HFF-Myc (cell line): Measurements from ENCODE around the gene POR.

ENCODE experiments used
- DNase-seq: peaks from one replicate; pipeline ENCODE4 v3.0.0-alpha.2; 2011; ENCODE audit warnings: low read depth; ENCODE audit errors: extremely low read depth
- H3K4me3 ChIP-seq: replicated peaks from 2 replicates; pipeline ENCODE4 v1.5.1; 2011; ENCODE audit warnings: low read depth, mild to moderate bottlenecking, control low read depth, low read length
- CTCF ChIP-seq: IDR thresholded peaks from 2 replicates; pipeline ENCODE4 v1.5.1; 2012; ENCODE audit warnings: mild to moderate bottlenecking, low read depth, low read length, control low read depth; ENCODE audit errors: missing control alignments

The POR gene

DNA sequence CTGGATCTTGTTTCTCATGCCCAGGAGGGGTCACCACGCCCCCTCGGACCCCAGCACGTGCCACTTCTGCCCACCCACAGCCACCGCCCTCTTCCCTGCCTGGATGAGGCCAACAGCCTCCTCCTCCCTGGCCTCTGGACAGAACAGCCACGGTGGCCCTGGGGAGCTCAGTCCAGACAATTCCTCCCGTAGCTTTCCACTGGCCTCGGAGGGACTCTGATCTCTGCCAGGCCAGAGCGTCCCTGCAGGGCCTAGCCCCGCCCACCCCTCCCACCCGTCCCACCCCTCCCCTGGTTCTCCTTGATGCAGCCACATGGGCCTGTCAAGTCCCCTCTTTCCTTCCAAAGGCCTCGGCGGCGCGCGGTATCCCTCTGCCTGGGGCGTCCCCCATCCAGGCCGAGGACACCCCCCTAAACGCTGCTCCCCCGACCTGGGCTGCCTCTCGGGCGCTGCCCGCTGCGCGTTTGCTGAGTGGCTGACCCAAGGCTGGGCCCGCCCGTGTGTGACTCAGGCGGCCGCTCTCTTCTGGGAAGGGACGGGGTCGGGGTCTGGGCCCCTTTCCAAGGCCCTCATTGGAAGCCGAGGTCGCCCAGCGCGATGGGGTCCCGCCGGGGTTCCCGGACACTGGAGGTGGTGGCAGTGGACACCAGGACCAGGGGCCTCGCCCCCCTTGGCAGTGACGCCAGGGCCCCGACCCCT, 78.9 kb downstream of the POR start:
- TF ChIP-seq CTCF: no peak
- no peak for DNase-seq
- peak overlapping the region; percentile 64 for H3K4me3 ChIP-seq

GRCh38 chr7:75994388-75995051, 79.6 kb downstream of the POR start, which contains the start of gene TMEM120A:
TMEM120A (minus strand) TSS chr7:75994595; CDS start chr7:75994570, 25 bp downstream.
- peak; percentile 54 for DNase-seq
- TF ChIP-seq CTCF: no peak
- peak within 1 kb of the TSS; percentile 64 for H3K4me3 ChIP-seq

- no peak for DNase-seq
- H3K4me3 ChIP-seq: peak overlapping the region; percentile 64
Observed at GRCh38 chr7:75995052-75995471, 80.1 kb downstream of the POR start.

DNA sequence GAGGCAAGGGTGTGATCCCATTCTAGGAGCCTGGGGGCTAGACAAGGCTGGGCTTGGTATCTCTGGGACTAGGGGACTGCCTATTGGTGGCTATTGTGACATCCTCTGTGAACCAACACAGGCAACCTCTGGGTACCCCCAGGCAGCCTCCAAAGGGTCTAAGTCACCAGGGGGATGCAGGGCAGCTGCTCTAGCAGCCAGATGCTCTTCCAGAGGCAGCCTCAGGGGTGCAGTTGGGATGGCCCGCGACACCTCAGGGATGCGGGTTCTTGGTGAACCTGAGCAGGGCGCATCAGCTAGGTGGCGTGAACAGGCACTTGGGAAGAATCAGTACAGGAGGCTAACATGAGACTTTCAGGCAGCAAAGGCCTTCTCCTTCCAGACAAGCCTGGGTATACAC, 81.0 kb downstream of the POR start:
- TF ChIP-seq CTCF: no peak
- DNase-seq: no peak
- no peak overlapping the region for H3K4me3 ChIP-seq

More at GRCh38 chr7:75995052-75995471, 80.1 kb downstream of the POR start:
- TF ChIP-seq CTCF: no peak

- no peak for DNase-seq
- TF ChIP-seq CTCF: no peak
- H3K4me3 ChIP-seq: no peak overlapping the region
Observed at GRCh38 chr7:75996476-75996875, 81.5 kb downstream of the POR start.

DNA sequence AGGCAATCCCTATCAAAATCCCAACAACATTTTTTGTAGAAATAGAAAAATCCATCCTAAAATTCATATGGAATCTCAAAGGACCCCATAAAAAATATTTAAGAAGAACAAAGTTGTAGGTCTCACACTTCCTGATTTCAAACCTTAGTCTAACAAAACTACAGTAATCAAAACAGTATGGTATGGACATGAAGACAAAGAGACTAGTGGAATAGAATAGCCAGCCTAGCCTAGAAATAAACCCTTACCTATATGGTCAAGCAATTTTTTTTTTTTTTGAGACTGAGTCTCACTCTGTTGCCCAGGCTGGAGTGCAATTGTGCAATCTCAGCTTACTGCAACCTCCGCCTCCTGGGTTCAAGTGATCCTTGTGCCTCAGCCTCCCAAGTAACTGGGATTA, 83.1 kb downstream of the POR start:
- H3K4me3 ChIP-seq: no peak overlapping the region
- no peak for DNase-seq
- TF ChIP-seq CTCF: no peak
